ENCODE measurements around the gene APH1A.
A peak's percentile ranks its signal among the peaks of the same experiment; 100 is the strongest.
"Not testable (repeated sequence)": the region's sequence is repeated elsewhere in the genome, so short reads cannot be mapped to it uniquely, and the experiment has no call there.

APH1A gene

GRCh38 chr1:150233359-150234308 is 35.2 kb downstream of the APH1A start:
- DNase-seq (ENCODE audit: low read depth in 2 of 2): no peak

- not testable (repeated sequence) for DNase-seq (ENCODE audit: low read depth in 2 of 2)
Measured at GRCh38 chr1:150232921-150233320, 35.9 kb downstream of the APH1A start.

GRCh38 chr1:150228246-150228645 is 40.6 kb downstream of the APH1A start:
- not testable (repeated sequence) for DNase-seq (ENCODE audit: low read depth in 2 of 2)

- DNase-seq (ENCODE audit: low read depth in 2 of 2): no peak
Measured at GRCh38 chr1:150227228-150227627, 41.6 kb downstream of the APH1A start.

- no peak for DNase-seq (ENCODE audit: low read depth in 2 of 2)
Measured at GRCh38 chr1:150226486-150226885, 42.3 kb downstream of the APH1A start.

GRCh38 chr1:150225546-150225945 is 43.3 kb downstream of the APH1A start:
- DNase-seq (ENCODE audit: low read depth in 2 of 2): no peak

- no peak for DNase-seq (ENCODE audit: low read depth in 2 of 2)
Measured at GRCh38 chr1:150224983-150225382, 43.8 kb downstream of the APH1A start.

GRCh38 chr1:150221552-150221951 is 47.3 kb downstream of the APH1A start:
- DNase-seq (ENCODE audit: low read depth in 2 of 2): peak in 1 of 2 experiments; percentile 9

- not testable (repeated sequence) for DNase-seq (ENCODE audit: low read depth in 2 of 2)
Measured at GRCh38 chr1:150215855-150216254, 53.0 kb downstream of the APH1A start.

Measured in fibroblast of skin of left biceps (primary cell).